IMR-90 (cell line): Measurements from ENCODE around the gene CFAP97. TPM values are rescaled to one million over a fixed set of nuclear protein-coding genes. Genes with fewer than 3 reads are reported as not detected.

Source experiments
- ATAC-seq: fragments of 200-7000 bp; cut with Tn5 transposase; 2 replicates; pipeline ENCODE4 v1.9.1; 2020; ENCODE audit warnings: low read depth, mild to moderate bottlenecking, moderate library complexity
- BruUV-seq: library from RNA; stranded (reverse); fragments of 400-500 nt; replicated peaks from 2 replicates; lab custom pipeline; 2021; lab: Mats Ljungman, UMichigan
- CTCF ChIA-PET: fragments of 300-600 bp; formaldehyde crosslinking; extraction: SDS; loops from one replicate; lab custom pipeline; 2021; ENCODE audit warnings: antibody characterized with exemption; lab: Yijun Ruan, JAX
- POLR2A ChIA-PET: fragments of 300-600 bp; sonication (Branson Sonifier 250); formaldehyde crosslinking; loops from one replicate; lab custom pipeline; 2022; ENCODE audit warnings: antibody characterized with exemption; ENCODE audit not compliant: unreplicated experiment; lab: Charles Lee
- DNase-seq: peaks from one replicate; pipeline ENCODE4 v3.0.0; 2013
- H2AFZ ChIP-seq: replicated peaks from 2 replicates; pipeline ENCODE3; 2013; ENCODE audit warnings: low read length, mild to moderate bottlenecking; ENCODE audit not compliant: poor library complexity
- H2AK5ac ChIP-seq: 2 replicates; pipeline ENCODE4 v1.6.1; 2013; ENCODE audit warnings: low read depth, low read length, inconsistent platforms
- H2AK9ac ChIP-seq: replicated peaks from 2 replicates; pipeline ENCODE3; 2013; ENCODE audit warnings: mild to moderate bottlenecking, low read depth, low read length, moderate library complexity; ENCODE audit not compliant: poor library complexity
- H2BK120ac ChIP-seq: 2 replicates; pipeline ENCODE4 v1.6.1; 2013; ENCODE audit warnings: low read depth, low read length, inconsistent platforms
- H2BK15ac ChIP-seq: 3 replicates; pipeline ENCODE4 v1.6.1; 2013; ENCODE audit warnings: low read depth, low read length, inconsistent platforms
- H2BK20ac ChIP-seq: 2 replicates; pipeline ENCODE4 v1.6.1; 2013; ENCODE audit warnings: low read depth, mild to moderate bottlenecking, inconsistent platforms, low read length, moderate library complexity
- H2BK5ac ChIP-seq: 2 replicates; pipeline ENCODE4 v1.6.1; 2013; ENCODE audit warnings: mild to moderate bottlenecking, low read depth, low read length, inconsistent platforms; ENCODE audit not compliant: poor library complexity, severe bottlenecking
- H3K14ac ChIP-seq: replicated peaks from 2 replicates; pipeline ENCODE4 v1.6.1; 2013; ENCODE audit warnings: low read depth, low read length, inconsistent platforms
- H3K18ac ChIP-seq: 2 replicates; pipeline ENCODE4 v1.6.1; 2013; ENCODE audit warnings: low read depth, low read length, control low read depth
- H3K23ac ChIP-seq: 2 replicates; pipeline ENCODE4 v1.6.1; 2013; ENCODE audit warnings: low read depth, low read length, inconsistent platforms
- H3K27ac ChIP-seq: 2 replicates; pipeline ENCODE4 v1.5.1; 2013; ENCODE audit warnings: mild to moderate bottlenecking, control low read depth, low read length; ENCODE audit not compliant: insufficient read depth
- H3K27me3 ChIP-seq: 2 replicates; pipeline ENCODE4 v1.6.1; 2013; ENCODE audit warnings: low read length; ENCODE audit not compliant: control insufficient read depth, insufficient read depth
- H3K36me3 ChIP-seq: 2 replicates; pipeline ENCODE4 v1.6.1; 2013; ENCODE audit warnings: low read length, mixed read lengths; ENCODE audit not compliant: control insufficient read depth, insufficient read depth
- H3K4ac ChIP-seq: 2 replicates; pipeline ENCODE4 v1.6.1; 2013; ENCODE audit warnings: low read depth, low read length, inconsistent platforms
- H3K4me1 ChIP-seq: 2 replicates; pipeline ENCODE4 v1.6.1; 2013; ENCODE audit warnings: low read length, mixed read lengths; ENCODE audit not compliant: control insufficient read depth, insufficient read depth
- H3K4me2 ChIP-seq: 2 replicates; pipeline ENCODE4 v1.6.1; 2013; ENCODE audit warnings: low read depth, mild to moderate bottlenecking, control low read depth, low read length, moderate library complexity
- H3K4me3 ChIP-seq: 2 replicates; pipeline ENCODE4 v1.5.1; 2013; ENCODE audit warnings: low read depth, mild to moderate bottlenecking, control low read depth, low read length, moderate library complexity; ENCODE audit not compliant: insufficient read depth
- H3K56ac ChIP-seq: 2 replicates; pipeline ENCODE4 v1.6.1; 2013; ENCODE audit warnings: low read length, inconsistent platforms; ENCODE audit not compliant: insufficient read depth; ENCODE audit errors: extremely low read depth
- H3K79me1 ChIP-seq, 2 experiments: 2 replicates each; pipeline ENCODE4 v1.6.1; 2013; ENCODE audit warnings: low read length in 2 of 2, inconsistent platforms in 1 of 2, low read depth in 1 of 2
- H3K9ac ChIP-seq: 2 replicates; pipeline ENCODE4 v1.6.1; 2013; ENCODE audit warnings: low read depth, low read length, control low read depth
- H3K9me1 ChIP-seq: 2 replicates; pipeline ENCODE4 v1.6.1; 2013; ENCODE audit warnings: low read length, inconsistent platforms; ENCODE audit not compliant: insufficient read depth
- H3K9me3 ChIP-seq: 2 replicates; pipeline ENCODE4 v1.6.1; 2013; ENCODE audit warnings: low read length; ENCODE audit not compliant: control insufficient read depth, insufficient read depth
- H4K20me1 ChIP-seq: 2 replicates; pipeline ENCODE4 v1.6.1; 2013; ENCODE audit warnings: low read length, inconsistent platforms; ENCODE audit not compliant: insufficient read depth
- H4K5ac ChIP-seq: 2 replicates; pipeline ENCODE4 v1.6.1; 2013; ENCODE audit warnings: mild to moderate bottlenecking, low read depth, low read length, control low read depth
- H4K8ac ChIP-seq, 2 experiments: 2 replicates each; pipeline ENCODE4 v1.6.1; 2013; ENCODE audit warnings: low read depth in 2 of 2, low read length in 2 of 2, control low read depth in 1 of 2, inconsistent platforms in 1 of 2
- H4K91ac ChIP-seq: 2 replicates; pipeline ENCODE4 v1.6.1; 2013; ENCODE audit warnings: low read depth, low read length, inconsistent platforms; ENCODE audit not compliant: insufficient read depth
- FOS ChIP-seq: fragments of 150-350 bp; IDR thresholded peaks from 2 replicates; pipeline ENCODE4 v1.6.1; 2016; ENCODE audit warnings: low read depth, low read length
- MAFK ChIP-seq: IDR thresholded peaks from 2 replicates; pipeline ENCODE4 v1.6.1; 2012; ENCODE audit warnings: low read depth, low read length, improper control_type of control experiment
- MAZ ChIP-seq: IDR thresholded peaks from 2 replicates; pipeline ENCODE4 v1.6.1; 2012; ENCODE audit warnings: low read depth, mild to moderate bottlenecking, low read length, improper control_type of control experiment, moderate library complexity, borderline replicate concordance
- RAD21 ChIP-seq: IDR thresholded peaks from 2 replicates; pipeline ENCODE4 v1.6.1; 2012; ENCODE audit warnings: low read length, improper control_type of control experiment
- RCOR1 ChIP-seq: IDR thresholded peaks from 2 replicates; pipeline ENCODE4 v1.6.1; 2012; ENCODE audit warnings: mild to moderate bottlenecking, low read length, improper control_type of control experiment; ENCODE audit not compliant: insufficient replicate concordance
- WGBS, 2 experiments: methylation state at CpG; one replicate each; pipeline versions ENCODE4 v1.1.5 to v1.1.7; 2013; ENCODE audit warnings: missing lambda C conversion rate in 2 of 2; ENCODE audit not compliant: insufficient read length in 1 of 2; ENCODE audit errors: extremely low coverage in 2 of 2; 5-methylcytosine and 5-hydroxymethylcytosine counted together
- dilution Hi-C: fragments of 300-500 bp; cut with HindIII; formaldehyde crosslinking; loops from one replicate; pipeline ENCODE4 v1.14.3; 2018; ENCODE audit warnings: low sequenced_read_pairs; ENCODE audit not compliant: unreplicated experiment
- in situ Hi-C: fragments of 300-500 bp; cut with MboI; formaldehyde crosslinking; loops from 3 replicates; pipeline ENCODE4 v1.14.3; 2019; ENCODE audit warnings: low sequenced_read_pairs, inconsistent platforms, mixed read lengths
- intact Hi-C: fragments of 100-400 bp; cut with micrococcal nuclease; formaldehyde crosslinking; loops from 2 replicates; pipeline ENCODE4 v1.10.0; 2022
- polyA plus RNA-seq, 3 experiments: library from polyadenylated mRNA; depleted of rRNA; stranded (reverse); fragments of >200 nt; gene quantifications; 2 replicates each; pipeline ENCODE4 v1.2.3, GENCODE V29; 2012; ENCODE audit warnings: low replicate concordance in 1 of 3
- total RNA-seq: library from RNA; depleted of rRNA; stranded (reverse); fragments of >200 nt; gene quantifications from 2 replicates; pipeline ENCODE4 v1.2.3, GENCODE V29; 2012
- TF ChIP-seq, protein P1 (sequence below): fragments of 150-350 bp; IDR thresholded peaks from 2 replicates; pipeline ENCODE4 v1.6.1; 2016; ENCODE audit warnings: low read depth, mild to moderate bottlenecking, low read length, moderate library complexity, borderline replicate concordance

CFAP97 gene
- total and polyA plus RNA-seq, 2 of the 4 experiments (the other 2 are of a cell fraction), result 14.5 to 16.0 TPM

DNA sequence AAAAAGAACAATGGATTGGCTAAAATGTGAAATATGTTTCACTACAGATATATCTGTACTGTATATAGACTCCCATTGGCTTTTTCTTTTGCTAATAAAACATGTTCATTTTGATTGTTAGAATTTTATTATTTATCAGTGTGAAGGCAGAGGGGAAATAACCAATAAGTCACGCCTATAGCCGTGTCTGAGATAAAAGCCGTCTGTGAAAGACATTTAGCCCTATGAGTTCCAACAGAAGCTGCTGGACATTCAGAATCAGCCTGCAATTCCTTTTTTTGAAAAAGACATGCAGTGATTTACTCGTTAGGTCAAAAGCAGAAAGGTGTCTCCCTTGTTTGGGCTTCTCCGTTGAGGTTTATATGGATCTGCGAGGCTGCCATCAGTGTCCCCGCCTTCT is 84.9 kb downstream of the CFAP97 start:
- dilution Hi-C loops (no loop called here), in situ Hi-C loops (no loop called here), intact Hi-C loops (no loop called here)
- no peak overlapping the region for H3K9ac ChIP-seq
- no peak overlapping the region for H3K56ac ChIP-seq
- no peak overlapping the region for H4K91ac ChIP-seq
- TF ChIP-seq RAD21 (no peak), MAFK (no peak), RCOR1 (no peak), FOS (no peak), MAZ (no peak)
- TF ChIP-seq, protein P1, sequence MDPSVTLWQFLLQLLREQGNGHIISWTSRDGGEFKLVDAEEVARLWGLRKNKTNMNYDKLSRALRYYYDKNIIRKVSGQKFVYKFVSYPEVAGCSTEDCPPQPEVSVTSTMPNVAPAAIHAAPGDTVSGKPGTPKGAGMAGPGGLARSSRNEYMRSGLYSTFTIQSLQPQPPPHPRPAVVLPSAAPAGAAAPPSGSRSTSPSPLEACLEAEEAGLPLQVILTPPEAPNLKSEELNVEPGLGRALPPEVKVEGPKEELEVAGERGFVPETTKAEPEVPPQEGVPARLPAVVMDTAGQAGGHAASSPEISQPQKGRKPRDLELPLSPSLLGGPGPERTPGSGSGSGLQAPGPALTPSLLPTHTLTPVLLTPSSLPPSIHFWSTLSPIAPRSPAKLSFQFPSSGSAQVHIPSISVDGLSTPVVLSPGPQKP, result no peak
- H3K27ac ChIP-seq, result no peak overlapping the region
- no TSS peak for BruUV-seq
- no peak overlapping the region for H3K4me3 ChIP-seq
- H4K5ac ChIP-seq, result no peak overlapping the region
- no peaks in the 10 kb centered on the region for H3K27me3 ChIP-seq
- no peak overlapping the region for H3K14ac ChIP-seq
- no peak overlapping the region for H2AK9ac ChIP-seq
- ATAC-seq (no peak), DNase-seq (no peak)
- no peak overlapping the region for H2BK5ac ChIP-seq
- ChIA-PET POLR2A (no interaction called here), CTCF (no interaction called here)
- no peak overlapping the region for H2AK5ac ChIP-seq
- no peak overlapping the region for H3K23ac ChIP-seq
- H4K8ac ChIP-seq, result no peak overlapping the region
- no peaks in the 10 kb centered on the region for H3K9me1 ChIP-seq
- H3K18ac ChIP-seq, result no peak overlapping the region
- no peak overlapping the region for H2BK120ac ChIP-seq
- 83% methylated on average over 4 of the region's 7 CpGs; no CpG with 5 or more reads in 1 of the 2 experiments for WGBS, 2 experiments
- H3K4ac ChIP-seq, result no peak overlapping the region
- H4K20me1 ChIP-seq, result no peaks in the 10 kb centered on the region
- no peak overlapping the region for H2AFZ ChIP-seq
- no peaks in the 10 kb centered on the region for H3K36me3 ChIP-seq
- no peaks in the 10 kb centered on the region for H3K9me3 ChIP-seq
- H2BK15ac ChIP-seq, result no peak overlapping the region
- H3K4me2 ChIP-seq, result no peak overlapping the region
- no peaks in the 10 kb centered on the region for H3K79me1 ChIP-seq
- no peak overlapping the region for H2BK20ac ChIP-seq
- H3K4me1 ChIP-seq, result no peaks in the 10 kb centered on the region
